HUES48 (cell line): ENCODE data around the gene FAM3C.
A peak's percentile ranks its signal among the peaks of the same experiment; 100 is the strongest.
"Not testable (repeated sequence)": the region's sequence is repeated elsewhere in the genome, so short reads cannot be mapped to it uniquely, and the experiment has no call there.

ENCODE experiments used
- H3K27ac ChIP-seq: one replicate; pipeline ENCODE4 v1.7.0; 2013; ENCODE audit warnings: low read depth, low read length, inconsistent platforms
- H3K27me3 ChIP-seq: 2 replicates; pipeline ENCODE4 v1.6.1; 2013; ENCODE audit warnings: mild to moderate bottlenecking, low read length; ENCODE audit not compliant: control insufficient read depth, insufficient read depth
- H3K36me3 ChIP-seq: 2 replicates; pipeline ENCODE4 v1.6.1; 2013; ENCODE audit warnings: low read length; ENCODE audit not compliant: control insufficient read depth, insufficient read depth
- H3K4me1 ChIP-seq: 2 replicates; pipeline ENCODE4 v1.6.1; 2013; ENCODE audit warnings: mild to moderate bottlenecking, low read length; ENCODE audit not compliant: control insufficient read depth, insufficient read depth
- H3K4me3 ChIP-seq: 2 replicates; pipeline ENCODE4 v1.5.1; 2013; ENCODE audit warnings: mild to moderate bottlenecking, low read depth, low read length
- H3K9ac ChIP-seq: 2 replicates; pipeline ENCODE4 v1.6.1; 2013; ENCODE audit warnings: mild to moderate bottlenecking, low read depth, low read length, moderate library complexity
- H3K9me3 ChIP-seq: 2 replicates; pipeline ENCODE4 v1.6.1; 2013; ENCODE audit warnings: low read length; ENCODE audit not compliant: control insufficient read depth, insufficient read depth

The FAM3C gene, protein sequence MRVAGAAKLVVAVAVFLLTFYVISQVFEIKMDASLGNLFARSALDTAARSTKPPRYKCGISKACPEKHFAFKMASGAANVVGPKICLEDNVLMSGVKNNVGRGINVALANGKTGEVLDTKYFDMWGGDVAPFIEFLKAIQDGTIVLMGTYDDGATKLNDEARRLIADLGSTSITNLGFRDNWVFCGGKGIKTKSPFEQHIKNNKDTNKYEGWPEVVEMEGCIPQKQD

DNA sequence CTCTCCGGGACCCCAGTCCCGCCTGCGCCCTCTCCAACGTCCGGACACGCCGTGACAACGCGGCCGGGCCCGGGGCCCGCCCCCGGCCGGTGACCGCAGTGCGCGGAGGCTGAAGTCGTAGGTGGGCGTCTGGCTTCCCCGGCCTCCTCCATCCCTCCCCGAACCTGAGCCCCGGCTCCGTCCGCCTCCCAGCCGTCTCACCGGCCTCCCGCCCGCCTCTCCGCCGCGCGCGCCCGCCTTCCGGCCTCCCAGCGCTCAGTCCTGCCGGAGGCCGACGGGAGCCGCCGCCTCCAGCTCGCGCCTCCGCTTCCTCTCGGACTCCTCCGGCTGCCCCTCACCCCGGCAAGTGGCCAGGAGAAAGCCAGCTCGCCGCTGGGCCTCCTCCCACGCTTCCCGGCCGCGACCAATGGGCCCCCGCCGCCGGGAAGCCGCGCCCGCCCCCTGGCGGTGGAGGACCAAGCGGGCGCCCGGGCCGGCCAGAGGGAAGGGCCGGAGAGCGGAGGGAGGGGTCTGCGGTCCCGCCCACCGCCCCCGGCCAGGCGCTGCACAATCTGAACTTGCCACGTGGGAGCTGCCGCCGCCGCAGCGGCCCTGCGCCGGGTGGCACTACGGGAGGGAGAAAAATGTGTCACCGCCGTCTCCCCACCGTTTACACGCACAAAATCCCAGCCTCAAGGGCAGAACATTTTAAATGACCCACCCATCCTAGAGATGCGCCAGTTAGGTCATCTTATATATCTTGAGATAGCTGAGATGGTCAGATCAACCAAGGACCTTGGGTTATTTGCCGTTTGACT lies at the start of gene FAM3C:
FAM3C (minus strand) TSS at position 348 of the 797 bp plus-strand sequence. CDS start 13,339 bp downstream, outside the sequence.
- Histone ChIP-seq H3K4me3 (peak within 1 kb of the TSS; percentile 94), H3K27me3 (no peaks in the 10 kb centered on the region), H3K9me3 (no peaks in the 10 kb centered on the region), H3K9ac (peak within 1 kb of the TSS; percentile 78), H3K27ac (peak within 1 kb of the TSS; percentile 86), H3K36me3 (peaks cover 5% of the 10 kb centered on the region; the same call in 1 of the 2 replicates), H3K4me1 (peaks cover 13% of the 10 kb centered on the region; the same call in 1 of the 2 replicates)

DNA sequence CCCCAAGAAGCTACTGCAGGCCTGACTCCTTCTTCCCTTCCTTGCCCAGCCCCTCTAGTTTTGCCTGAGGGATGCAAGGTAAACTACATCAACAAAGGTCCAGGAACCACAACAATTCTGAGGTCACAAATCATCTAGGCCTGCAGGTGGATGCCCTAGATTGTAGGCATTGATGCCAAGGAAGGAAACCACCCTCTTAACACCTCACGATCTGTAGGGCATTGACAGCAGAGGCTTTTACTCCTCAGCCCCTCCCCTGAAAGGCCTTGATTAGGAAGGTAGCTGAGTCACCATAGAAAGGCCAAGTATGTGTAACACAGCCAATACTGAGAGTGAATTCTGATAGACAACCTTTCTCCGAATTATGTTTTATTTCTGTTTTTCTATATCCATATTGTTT lies 46.7 kb upstream of the FAM3C start:
- Histone ChIP-seq H3K9ac (no peak overlapping the region), H3K4me3 (no peak overlapping the region), H3K27ac (no peak overlapping the region)

DNA sequence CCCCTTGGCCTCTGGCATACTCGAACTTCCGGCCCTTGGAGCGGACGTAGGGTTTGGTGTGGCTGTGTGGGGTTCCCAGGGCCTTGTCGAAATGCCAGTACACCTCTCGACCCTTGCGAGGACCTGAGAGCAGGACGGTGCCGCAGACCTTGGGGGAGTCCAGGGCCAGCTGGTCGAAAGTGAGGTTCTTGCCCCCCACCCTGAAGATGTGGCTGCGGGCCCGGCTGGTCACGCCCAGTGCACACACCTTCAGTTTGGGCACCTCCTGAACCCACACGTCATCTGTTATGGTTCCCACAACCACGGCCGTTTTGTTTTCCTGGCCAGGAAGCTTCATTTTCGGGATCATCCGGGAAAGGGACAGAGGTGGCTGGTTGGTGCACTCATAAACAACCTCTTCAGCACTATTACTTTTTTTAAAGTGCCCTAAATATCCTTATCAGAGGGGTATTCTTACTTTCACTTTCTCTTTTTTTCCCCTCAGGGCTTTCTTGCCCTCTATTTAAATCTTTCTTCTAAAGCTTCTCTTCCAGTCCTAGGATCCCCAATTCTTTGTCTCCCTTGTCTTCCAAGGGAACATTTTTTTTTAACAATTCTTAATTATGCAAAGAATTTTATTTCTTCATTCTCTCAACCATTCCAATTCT lies 44.9 kb upstream of the FAM3C start:
- H3K4me3 ChIP-seq, result no peak overlapping the region
- H3K9me3 ChIP-seq, result no peaks in the 10 kb centered on the region
- no peaks in the 10 kb centered on the region for H3K27me3 ChIP-seq
- no peak overlapping the region for H3K9ac ChIP-seq
- H3K36me3 ChIP-seq, result no peaks in the 10 kb centered on the region
- peaks cover 17% of the 10 kb centered on the region for H3K4me1 ChIP-seq
- no peak overlapping the region for H3K27ac ChIP-seq

More for the DNA sequence above, 46.7 kb upstream of the FAM3C start:
- H3K4me1 ChIP-seq, result peaks cover 9% of the 10 kb centered on the region
- no peaks in the 10 kb centered on the region for H3K9me3 ChIP-seq
- no peaks in the 10 kb centered on the region for H3K36me3 ChIP-seq
- H3K27me3 ChIP-seq, result no peaks in the 10 kb centered on the region

DNA sequence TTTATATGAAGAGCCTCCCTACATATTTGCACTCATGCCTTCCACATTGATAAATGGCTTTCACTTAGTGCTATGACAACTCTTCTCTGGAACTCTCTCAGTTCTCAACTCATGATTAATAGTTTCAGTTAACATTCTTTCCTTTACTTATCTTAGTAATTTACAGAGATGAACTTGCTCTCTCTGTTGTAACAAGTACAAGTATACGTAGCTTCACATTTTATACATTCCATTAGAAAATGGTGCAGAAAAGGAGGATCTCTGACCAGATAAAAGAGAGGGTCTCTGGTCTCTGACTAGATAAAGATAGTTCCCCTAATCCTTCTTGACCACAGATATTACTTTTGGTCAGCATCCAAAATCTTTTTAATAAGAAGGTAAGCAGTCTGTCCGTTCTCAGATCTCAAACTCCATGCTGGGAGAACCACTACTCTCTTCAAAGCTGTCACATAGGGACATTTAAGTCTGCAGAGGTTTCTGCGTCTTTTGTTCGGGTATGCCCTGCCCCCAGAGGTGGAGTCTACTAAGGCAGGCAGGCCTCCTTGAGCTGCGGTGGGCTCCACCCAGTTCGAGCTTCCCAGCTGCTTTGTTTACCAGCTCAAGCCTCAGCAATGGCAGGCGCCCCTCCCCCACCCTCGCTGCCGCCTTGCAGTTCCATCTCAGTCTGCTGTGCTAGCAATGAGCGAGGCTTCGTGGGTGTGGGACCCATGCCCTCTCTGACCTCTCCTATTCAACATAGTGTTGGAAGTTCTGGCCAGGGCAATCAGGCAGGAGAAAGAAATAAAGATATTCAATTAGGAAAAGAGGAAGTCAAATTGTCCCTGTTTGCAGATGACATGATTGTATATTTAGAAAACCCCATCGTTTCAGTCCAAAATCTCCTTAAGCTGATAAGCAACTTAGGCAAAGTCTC lies 42.2 kb upstream of the FAM3C start:
- not testable (repeated sequence) for H3K27me3 ChIP-seq, H3K9me3 ChIP-seq, H3K4me3 ChIP-seq, H3K36me3 ChIP-seq
- Histone ChIP-seq H3K27ac (peak overlapping the region; percentile 54), H3K9ac (peak overlapping the region; percentile 41; the same call in 1 of the 2 replicates), H3K4me1 (peaks cover 17% of the 10 kb centered on the region)

DNA sequence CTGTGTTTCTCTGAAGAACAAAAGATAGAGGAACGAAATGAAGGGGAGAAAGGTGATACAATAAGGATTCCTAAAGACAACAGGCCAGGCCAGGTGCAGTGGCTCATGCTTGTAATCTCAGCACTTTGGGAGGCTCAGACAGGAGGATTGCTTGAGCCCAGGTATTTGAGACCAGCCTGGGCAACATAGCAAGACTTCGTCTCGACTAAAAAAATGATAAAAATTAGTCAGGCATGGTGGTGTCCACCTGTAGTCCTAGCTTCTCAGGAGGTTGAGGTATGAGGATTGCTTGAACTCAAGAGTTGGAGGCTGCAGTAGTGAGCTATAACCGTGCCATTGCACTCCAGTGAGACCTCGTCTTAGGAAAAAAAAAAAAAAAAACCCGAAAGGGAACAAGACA lies 41.4 kb upstream of the FAM3C start:
- Histone ChIP-seq H3K9ac (no peak overlapping the region), H3K4me3 (no peak overlapping the region), H3K4me1 (peaks cover 17% of the 10 kb centered on the region), H3K9me3 (no peaks in the 10 kb centered on the region), H3K27me3 (no peaks in the 10 kb centered on the region), H3K36me3 (no peaks in the 10 kb centered on the region), H3K27ac (no peak overlapping the region)

DNA sequence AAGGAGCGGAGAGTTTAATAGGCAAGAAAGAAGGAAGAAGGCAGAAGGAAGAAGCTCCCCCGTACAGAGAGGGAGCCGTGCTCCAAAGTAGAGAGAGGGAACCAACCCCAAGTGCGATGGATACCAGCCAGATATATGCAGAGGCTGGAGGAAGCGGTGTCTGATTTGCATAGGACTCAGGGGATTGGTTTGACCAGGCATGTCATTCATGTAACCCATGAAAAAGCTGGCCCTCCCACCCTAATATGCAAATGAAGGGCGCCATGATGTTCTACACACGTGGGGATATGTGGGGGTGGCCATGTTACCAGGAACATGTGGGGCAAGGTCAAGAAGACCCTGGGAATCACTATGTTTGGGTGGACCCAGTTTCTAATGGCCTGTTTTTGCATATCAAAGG lies 40.6 kb upstream of the FAM3C start:
- Histone ChIP-seq H3K27ac (no peak overlapping the region), H3K36me3 (no peaks in the 10 kb centered on the region), H3K4me3 (no peak overlapping the region), H3K9ac (no peak overlapping the region), H3K27me3 (no peaks in the 10 kb centered on the region), H3K4me1 (peaks cover 17% of the 10 kb centered on the region), H3K9me3 (no peaks in the 10 kb centered on the region)

DNA sequence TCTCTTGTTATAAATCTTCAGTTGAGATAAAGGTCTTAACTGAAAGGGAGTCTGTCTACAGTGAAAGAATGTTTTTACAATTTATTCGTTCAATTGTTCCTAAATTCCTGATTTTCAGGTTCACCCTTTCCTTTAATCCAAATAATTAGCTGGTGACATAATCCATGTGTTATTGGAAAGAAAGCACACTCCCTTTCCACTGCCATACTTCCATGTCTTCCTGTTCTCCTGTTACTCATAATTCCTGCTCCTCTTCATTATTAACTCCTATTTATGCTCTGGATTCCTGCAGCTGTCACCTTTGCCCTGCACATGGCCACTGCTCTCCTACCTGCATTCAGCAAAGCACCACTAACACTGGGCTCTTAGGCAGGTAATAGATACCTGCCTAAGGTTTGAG lies 40.0 kb upstream of the FAM3C start:
- H3K9ac ChIP-seq, result no peak overlapping the region
- peaks cover 17% of the 10 kb centered on the region for H3K4me1 ChIP-seq
- no peaks in the 10 kb centered on the region for H3K27me3 ChIP-seq
- H3K27ac ChIP-seq, result no peak overlapping the region
- no peak overlapping the region for H3K4me3 ChIP-seq
- H3K9me3 ChIP-seq, result no peaks in the 10 kb centered on the region
- no peaks in the 10 kb centered on the region for H3K36me3 ChIP-seq

DNA sequence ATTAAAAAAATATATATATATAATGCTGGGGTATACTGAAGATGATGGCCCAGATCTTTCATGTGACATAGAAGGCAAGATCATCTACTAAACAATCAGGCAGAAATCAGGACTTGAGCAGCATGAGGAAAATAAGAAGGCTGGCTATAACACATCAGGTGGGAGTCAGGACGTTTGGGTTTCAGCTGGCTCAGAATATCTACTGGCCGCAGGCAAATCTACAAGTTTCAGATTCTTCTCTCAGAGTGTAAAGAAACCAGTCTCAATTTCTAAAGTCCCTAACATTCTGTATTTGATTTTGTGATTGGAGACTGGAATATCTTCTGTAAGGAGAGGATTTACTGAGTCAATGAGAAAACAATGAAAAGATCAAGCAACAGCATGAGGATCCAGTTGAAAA lies 37.7 kb upstream of the FAM3C start:
- Histone ChIP-seq H3K4me3 (no peak overlapping the region), H3K27me3 (no peaks in the 10 kb centered on the region), H3K36me3 (no peaks in the 10 kb centered on the region), H3K9me3 (no peaks in the 10 kb centered on the region), H3K27ac (no peak overlapping the region), H3K4me1 (peaks cover 16% of the 10 kb centered on the region), H3K9ac (no peak overlapping the region)

DNA sequence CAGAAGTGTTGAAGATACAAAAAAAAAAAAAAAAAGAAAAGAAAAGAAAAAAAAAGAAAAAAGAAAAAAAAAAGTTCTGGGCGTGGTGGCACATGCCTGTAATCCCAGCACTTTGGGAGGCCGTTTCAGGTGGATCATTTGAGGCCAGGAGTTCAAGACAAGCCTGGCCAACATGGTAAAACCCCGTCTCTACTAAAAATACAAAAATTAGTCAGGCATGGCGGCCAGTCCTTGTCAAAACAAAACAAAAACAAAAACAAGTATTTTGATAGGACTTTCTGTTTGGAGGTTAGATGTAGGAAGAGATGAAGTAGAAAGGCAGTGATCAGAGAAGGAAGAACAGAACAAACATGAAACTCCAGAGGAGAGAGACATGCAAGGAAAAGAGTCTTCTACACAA lies 36.4 kb upstream of the FAM3C start:
- H3K4me3 ChIP-seq, H3K36me3 ChIP-seq, H3K27ac ChIP-seq, H3K27me3 ChIP-seq, H3K9me3 ChIP-seq, H3K9ac ChIP-seq, H3K4me1 ChIP-seq: not testable (repeated sequence)

DNA sequence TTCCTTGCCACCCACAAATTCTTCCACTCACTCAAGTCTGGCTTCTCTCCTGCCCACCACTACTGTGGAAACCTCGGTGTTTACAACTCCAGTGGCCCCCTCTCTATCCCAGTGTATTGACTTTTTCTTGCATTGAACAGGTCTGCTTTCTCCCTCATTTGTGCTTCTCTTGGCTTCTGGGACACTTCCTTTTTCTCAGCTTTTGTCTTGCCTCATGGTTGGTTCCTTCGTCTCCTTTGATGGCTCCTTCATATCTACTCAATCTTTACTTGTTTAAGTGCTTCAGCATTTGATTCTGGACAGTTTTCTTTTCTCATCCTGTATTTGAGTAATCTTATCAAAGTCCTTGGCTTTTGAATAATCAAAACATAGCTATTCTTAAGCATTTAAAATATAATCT lies 35.9 kb upstream of the FAM3C start:
- peaks cover 2% of the 10 kb centered on the region for H3K4me1 ChIP-seq
- no peaks in the 10 kb centered on the region for H3K9me3 ChIP-seq
- no peak overlapping the region for H3K27ac ChIP-seq
- no peak overlapping the region for H3K4me3 ChIP-seq
- H3K9ac ChIP-seq, result no peak overlapping the region
- no peaks in the 10 kb centered on the region for H3K36me3 ChIP-seq
- no peaks in the 10 kb centered on the region for H3K27me3 ChIP-seq
